ENCODE data around the gene PLCD1.

Gene PLCD1

GRCh38 chr3:37985637-37986320 lies 43.7 kb downstream of the PLCD1 start:
- H3K79me2 ChIP-seq (ENCODE audit: control insufficient read depth, insufficient read depth, low read length, unreplicated experiment), result no peaks in the 10 kb centered on the region
- H3K4me3 ChIP-seq (ENCODE audit: low read depth, low read length), result no peak overlapping the region
- no peaks in the 10 kb centered on the region for H3K27me3 ChIP-seq (ENCODE audit: insufficient read depth, low read length)
- H3K4me1 ChIP-seq (ENCODE audit: control insufficient read depth, insufficient read depth, low read length, unreplicated experiment), result no peaks in the 10 kb centered on the region
- H3K27ac ChIP-seq (ENCODE audit: low read depth, low read length), result no peak overlapping the region
- no peak overlapping the region for H2AFZ ChIP-seq (ENCODE audit: low read length, unreplicated experiment)
- H3K36me3 ChIP-seq (ENCODE audit: insufficient read depth, low read length), result no peaks in the 10 kb centered on the region

DNA sequence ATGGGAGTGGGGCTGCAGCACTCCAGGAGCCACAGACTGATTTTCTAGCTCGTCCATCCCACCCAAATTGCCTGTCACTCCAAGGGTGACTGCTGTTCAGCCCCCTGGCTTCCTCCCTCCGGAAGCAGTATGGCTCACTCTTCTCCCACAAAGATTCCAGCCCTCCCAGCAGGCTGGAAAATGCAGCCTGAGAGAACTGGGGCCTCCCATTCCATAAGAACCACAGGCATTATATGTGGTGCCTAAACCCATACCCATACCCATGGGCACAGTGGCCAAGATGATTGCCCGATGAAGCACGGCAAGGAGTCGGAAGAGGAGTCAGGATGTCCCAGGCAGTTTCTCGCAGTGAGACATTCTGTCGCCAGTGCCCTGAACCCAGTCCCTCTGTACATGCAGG lies 44.8 kb downstream of the PLCD1 start:
- H3K4me3 ChIP-seq (ENCODE audit: low read depth, low read length), result no peak overlapping the region
- no peak overlapping the region for H2AFZ ChIP-seq (ENCODE audit: low read length, unreplicated experiment)
- H3K36me3 ChIP-seq (ENCODE audit: insufficient read depth, low read length), result no peaks in the 10 kb centered on the region
- no peaks in the 10 kb centered on the region for H3K4me1 ChIP-seq (ENCODE audit: control insufficient read depth, insufficient read depth, low read length, unreplicated experiment)
- no peak overlapping the region for H3K27ac ChIP-seq (ENCODE audit: low read depth, low read length)
- H3K79me2 ChIP-seq (ENCODE audit: control insufficient read depth, insufficient read depth, low read length, unreplicated experiment), result no peaks in the 10 kb centered on the region
- no peaks in the 10 kb centered on the region for H3K27me3 ChIP-seq (ENCODE audit: insufficient read depth, low read length)

DNA sequence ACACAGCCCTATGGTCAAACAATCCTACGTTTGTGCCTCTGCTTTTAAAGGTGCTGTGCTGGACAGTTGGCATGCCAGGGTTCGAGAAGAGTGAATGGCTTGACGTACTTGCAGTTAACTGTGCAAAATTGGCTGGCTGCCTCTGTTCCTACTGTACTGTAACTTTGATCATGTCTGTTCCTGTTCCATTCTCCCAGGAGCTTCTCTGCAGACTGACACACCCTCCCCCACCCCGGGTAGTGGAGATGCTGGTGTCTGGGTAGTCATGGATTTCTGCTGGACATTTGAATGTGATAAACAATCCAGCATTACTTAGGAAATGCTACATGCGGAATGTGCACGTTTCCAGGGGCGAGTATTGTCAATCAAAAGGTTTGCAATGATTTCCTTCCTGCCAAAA lies 45.4 kb downstream of the PLCD1 start:
- Histone ChIP-seq H2AFZ (ENCODE audit: low read length, unreplicated experiment) (no peak overlapping the region), H3K27me3 (ENCODE audit: insufficient read depth, low read length) (no peaks in the 10 kb centered on the region), H3K79me2 (ENCODE audit: control insufficient read depth, insufficient read depth, low read length, unreplicated experiment) (no peaks in the 10 kb centered on the region), H3K36me3 (ENCODE audit: insufficient read depth, low read length) (no peaks in the 10 kb centered on the region), H3K27ac (ENCODE audit: low read depth, low read length) (no peak overlapping the region), H3K4me1 (ENCODE audit: control insufficient read depth, insufficient read depth, low read length, unreplicated experiment) (no peaks in the 10 kb centered on the region), H3K4me3 (ENCODE audit: low read depth, low read length) (no peak overlapping the region)

- no peak overlapping the region for H2AFZ ChIP-seq (ENCODE audit: low read length, unreplicated experiment)
- no peaks in the 10 kb centered on the region for H3K36me3 ChIP-seq (ENCODE audit: insufficient read depth, low read length)
- no peaks in the 10 kb centered on the region for H3K79me2 ChIP-seq (ENCODE audit: control insufficient read depth, insufficient read depth, low read length, unreplicated experiment)
- H3K27me3 ChIP-seq (ENCODE audit: insufficient read depth, low read length), result no peaks in the 10 kb centered on the region
- H3K27ac ChIP-seq (ENCODE audit: low read depth, low read length), result no peak overlapping the region
- no peaks in the 10 kb centered on the region for H3K4me1 ChIP-seq (ENCODE audit: control insufficient read depth, insufficient read depth, low read length, unreplicated experiment)
- no peak overlapping the region for H3K4me3 ChIP-seq (ENCODE audit: low read depth, low read length)
Measured at GRCh38 chr3:37982331-37982730, 47.1 kb downstream of the PLCD1 start.

DNA sequence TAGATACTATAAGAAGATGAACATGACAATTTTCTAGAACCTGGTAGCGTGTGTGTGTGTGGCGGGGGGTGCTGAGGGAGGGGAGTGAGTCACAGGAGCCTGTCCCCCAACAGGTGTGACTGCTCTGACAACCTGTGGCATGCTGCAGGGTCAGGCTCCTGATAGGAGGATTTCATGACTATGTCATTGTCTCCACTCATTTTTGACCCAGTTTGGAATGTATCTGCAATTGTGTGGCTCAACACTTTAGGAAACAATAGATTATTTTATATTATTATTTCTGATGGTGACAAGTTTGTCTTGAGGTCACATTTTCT lies 48.1 kb downstream of the PLCD1 start:
- Histone ChIP-seq H3K27me3 (ENCODE audit: insufficient read depth, low read length) (no peaks in the 10 kb centered on the region), H3K4me3 (ENCODE audit: low read depth, low read length) (no peak overlapping the region), H2AFZ (ENCODE audit: low read length, unreplicated experiment) (no peak overlapping the region), H3K4me1 (ENCODE audit: control insufficient read depth, insufficient read depth, low read length, unreplicated experiment) (no peaks in the 10 kb centered on the region), H3K27ac (ENCODE audit: low read depth, low read length) (no peak overlapping the region), H3K79me2 (ENCODE audit: control insufficient read depth, insufficient read depth, low read length, unreplicated experiment) (no peaks in the 10 kb centered on the region), H3K36me3 (ENCODE audit: insufficient read depth, low read length) (no peaks in the 10 kb centered on the region)

- H3K27ac ChIP-seq (ENCODE audit: low read depth, low read length), result no peak overlapping the region
- H3K36me3 ChIP-seq (ENCODE audit: insufficient read depth, low read length), result no peaks in the 10 kb centered on the region; the same call in 1 of the 2 replicates
- H3K27me3 ChIP-seq (ENCODE audit: insufficient read depth, low read length), result no peaks in the 10 kb centered on the region
- H3K79me2 ChIP-seq (ENCODE audit: control insufficient read depth, insufficient read depth, low read length, unreplicated experiment), result no peaks in the 10 kb centered on the region
- no peak overlapping the region for H3K4me3 ChIP-seq (ENCODE audit: low read depth, low read length)
- H3K4me1 ChIP-seq (ENCODE audit: control insufficient read depth, insufficient read depth, low read length, unreplicated experiment), result no peaks in the 10 kb centered on the region
- no peak overlapping the region for H2AFZ ChIP-seq (ENCODE audit: low read length, unreplicated experiment)
Measured at GRCh38 chr3:37980462-37981347, 48.7 kb downstream of the PLCD1 start.

DNA sequence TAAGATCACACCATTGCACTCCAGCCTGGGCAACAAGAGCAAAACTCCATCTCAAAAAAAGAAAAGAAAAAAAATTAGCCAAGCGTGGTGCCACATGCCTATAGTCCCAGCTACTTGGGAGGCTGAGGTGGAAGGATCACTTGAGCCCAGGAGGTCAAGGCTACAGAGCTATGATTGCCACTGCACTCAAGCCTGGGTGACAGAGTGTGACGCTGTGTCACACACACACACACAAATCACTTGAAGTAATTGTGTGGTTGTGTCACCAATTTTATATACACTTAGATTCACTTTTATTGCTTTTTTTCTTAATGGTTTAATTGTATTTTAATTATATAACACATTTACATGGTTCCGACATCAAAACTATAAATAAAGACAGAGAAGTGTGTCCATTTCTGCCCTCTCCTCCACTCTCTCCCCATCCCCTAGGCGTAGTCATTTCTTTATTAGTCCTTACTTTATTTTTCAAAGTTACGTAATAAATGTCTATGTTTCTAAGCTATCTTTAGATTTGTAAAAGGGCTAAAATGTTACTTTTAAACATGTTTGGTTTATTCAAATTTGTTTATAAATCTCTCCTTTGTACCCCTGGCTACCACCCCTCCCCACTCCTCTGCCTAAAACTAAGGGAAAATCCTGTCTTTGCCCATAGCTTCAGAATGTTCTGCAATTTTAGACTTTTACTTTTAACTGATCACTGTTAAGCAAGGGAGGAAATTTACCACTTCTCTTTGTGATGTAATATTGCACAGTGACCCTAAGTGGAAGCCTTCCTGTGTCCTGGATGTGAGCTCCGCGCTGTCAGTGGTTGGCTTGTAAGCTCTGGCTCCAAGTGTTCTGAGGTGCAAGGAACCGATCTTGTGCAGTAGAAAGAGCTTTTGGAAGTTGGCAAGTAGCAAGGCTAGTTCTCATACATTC lies 49.6 kb downstream of the PLCD1 start:
- H3K4me1 ChIP-seq (ENCODE audit: control insufficient read depth, insufficient read depth, low read length, unreplicated experiment), result no peaks in the 10 kb centered on the region
- H3K36me3 ChIP-seq (ENCODE audit: insufficient read depth, low read length), result no peaks in the 10 kb centered on the region; the same call in 1 of the 2 replicates
- no peak overlapping the region for H3K27ac ChIP-seq (ENCODE audit: low read depth, low read length)
- H3K27me3 ChIP-seq (ENCODE audit: insufficient read depth, low read length), result no peaks in the 10 kb centered on the region
- no peak overlapping the region for H2AFZ ChIP-seq (ENCODE audit: low read length, unreplicated experiment)
- H3K4me3 ChIP-seq (ENCODE audit: low read depth, low read length), result no peak overlapping the region
- H3K79me2 ChIP-seq (ENCODE audit: control insufficient read depth, insufficient read depth, low read length, unreplicated experiment), result no peaks in the 10 kb centered on the region

GRCh38 chr3:37974121-37975083 lies 55.0 kb downstream of the PLCD1 start:
- Histone ChIP-seq H3K27ac (ENCODE audit: low read depth, low read length) (no peak overlapping the region), H2AFZ (ENCODE audit: low read length, unreplicated experiment) (no peak overlapping the region), H3K4me3 (ENCODE audit: low read depth, low read length) (no peak overlapping the region), H3K79me2 (ENCODE audit: control insufficient read depth, insufficient read depth, low read length, unreplicated experiment) (no peaks in the 10 kb centered on the region), H3K36me3 (ENCODE audit: insufficient read depth, low read length) (no peaks in the 10 kb centered on the region; the same call in 1 of the 2 replicates), H3K4me1 (ENCODE audit: control insufficient read depth, insufficient read depth, low read length, unreplicated experiment) (no peaks in the 10 kb centered on the region), H3K27me3 (ENCODE audit: insufficient read depth, low read length) (no peaks in the 10 kb centered on the region)

- Histone ChIP-seq H3K4me3 (ENCODE audit: low read depth, low read length) (no peak overlapping the region), H3K27me3 (ENCODE audit: insufficient read depth, low read length) (no peaks in the 10 kb centered on the region), H3K36me3 (ENCODE audit: insufficient read depth, low read length) (no peaks in the 10 kb centered on the region; the same call in 1 of the 2 replicates), H3K27ac (ENCODE audit: low read depth, low read length) (no peak overlapping the region), H3K79me2 (ENCODE audit: control insufficient read depth, insufficient read depth, low read length, unreplicated experiment) (no peaks in the 10 kb centered on the region), H2AFZ (ENCODE audit: low read length, unreplicated experiment) (no peak overlapping the region), H3K4me1 (ENCODE audit: control insufficient read depth, insufficient read depth, low read length, unreplicated experiment) (no peaks in the 10 kb centered on the region)
Measured at GRCh38 chr3:37973246-37974054, 56.0 kb downstream of the PLCD1 start.

Measured in ACC112 (cell line).